ENCODE data around the gene SLC22A1. TPM values are rescaled to one million over a fixed set of nuclear protein-coding genes. Genes with fewer than 3 reads are reported as not detected.
"Not testable (repeated sequence)": the region's sequence is repeated elsewhere in the genome, so short reads cannot be mapped to it uniquely, and the experiment has no call there.

Gene SLC22A1
- total and polyA plus RNA-seq, 2 of the 13 experiments (the other 11 are each of a cell fraction or from before 2014, with no cell fraction given) = 0.80 to 0.87 TPM

DNA sequence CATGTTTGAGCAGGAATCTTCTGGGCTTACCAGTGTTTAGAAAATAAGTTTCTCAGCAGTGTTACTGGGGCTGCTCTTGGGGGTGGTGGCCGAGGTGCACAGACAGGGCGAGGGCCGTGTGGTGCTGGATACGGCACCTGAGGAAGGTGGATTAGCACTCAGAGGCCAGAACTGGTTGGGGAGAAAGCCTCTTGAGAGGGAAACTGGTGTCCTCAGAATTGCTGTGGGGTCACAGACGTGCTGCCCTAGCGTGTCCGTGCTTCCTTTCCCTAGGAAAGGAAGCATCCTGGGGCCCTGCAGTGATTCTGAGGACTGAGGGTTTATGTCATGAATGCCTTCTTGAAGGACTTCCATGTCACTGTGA is 32.1 kb upstream of the SLC22A1 start (continued):
- TF ChIP-seq, protein P1, sequence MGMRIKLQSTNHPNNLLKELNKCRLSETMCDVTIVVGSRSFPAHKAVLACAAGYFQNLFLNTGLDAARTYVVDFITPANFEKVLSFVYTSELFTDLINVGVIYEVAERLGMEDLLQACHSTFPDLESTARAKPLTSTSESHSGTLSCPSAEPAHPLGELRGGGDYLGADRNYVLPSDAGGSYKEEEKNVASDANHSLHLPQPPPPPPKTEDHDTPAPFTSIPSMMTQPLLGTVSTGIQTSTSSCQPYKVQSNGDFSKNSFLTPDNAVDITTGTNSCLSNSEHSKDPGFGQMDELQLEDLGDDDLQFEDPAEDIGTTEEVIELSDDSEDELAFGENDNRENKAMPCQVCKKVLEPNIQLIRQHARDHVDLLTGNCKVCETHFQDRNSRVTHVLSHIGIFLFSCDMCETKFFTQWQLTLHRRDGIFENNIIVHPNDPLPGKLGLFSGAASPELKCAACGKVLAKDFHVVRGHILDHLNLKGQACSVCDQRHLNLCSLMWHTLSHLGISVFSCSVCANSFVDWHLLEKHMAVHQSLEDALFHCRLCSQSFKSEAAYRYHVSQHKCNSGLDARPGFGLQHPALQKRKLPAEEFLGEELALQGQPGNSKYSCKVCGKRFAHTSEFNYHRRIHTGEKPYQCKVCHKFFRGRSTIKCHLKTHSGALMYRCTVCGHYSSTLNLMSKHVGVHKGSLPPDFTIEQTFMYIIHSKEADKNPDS (CRISPR knock-in tag; IDR thresholded peaks at IDR 0.05) = no peak
- TF ChIP-seq CCDC6 (CRISPR knock-in tag; IDR thresholded peaks at IDR 0.05) = no peak
- no peak for TF ChIP-seq ZNF260 (CRISPR knock-in tag; IDR thresholded peaks at IDR 0.05; ENCODE audit: borderline replicate concordance, low read depth)
- TF ChIP-seq, protein P2, sequence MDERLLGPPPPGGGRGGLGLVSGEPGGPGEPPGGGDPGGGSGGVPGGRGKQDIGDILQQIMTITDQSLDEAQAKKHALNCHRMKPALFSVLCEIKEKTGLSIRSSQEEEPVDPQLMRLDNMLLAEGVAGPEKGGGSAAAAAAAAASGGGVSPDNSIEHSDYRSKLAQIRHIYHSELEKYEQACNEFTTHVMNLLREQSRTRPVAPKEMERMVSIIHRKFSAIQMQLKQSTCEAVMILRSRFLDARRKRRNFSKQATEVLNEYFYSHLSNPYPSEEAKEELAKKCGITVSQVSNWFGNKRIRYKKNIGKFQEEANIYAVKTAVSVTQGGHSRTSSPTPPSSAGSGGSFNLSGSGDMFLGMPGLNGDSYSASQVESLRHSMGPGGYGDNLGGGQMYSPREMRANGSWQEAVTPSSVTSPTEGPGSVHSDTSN (CRISPR knock-in tag; IDR thresholded peaks at IDR 0.05) = no peak

DNA sequence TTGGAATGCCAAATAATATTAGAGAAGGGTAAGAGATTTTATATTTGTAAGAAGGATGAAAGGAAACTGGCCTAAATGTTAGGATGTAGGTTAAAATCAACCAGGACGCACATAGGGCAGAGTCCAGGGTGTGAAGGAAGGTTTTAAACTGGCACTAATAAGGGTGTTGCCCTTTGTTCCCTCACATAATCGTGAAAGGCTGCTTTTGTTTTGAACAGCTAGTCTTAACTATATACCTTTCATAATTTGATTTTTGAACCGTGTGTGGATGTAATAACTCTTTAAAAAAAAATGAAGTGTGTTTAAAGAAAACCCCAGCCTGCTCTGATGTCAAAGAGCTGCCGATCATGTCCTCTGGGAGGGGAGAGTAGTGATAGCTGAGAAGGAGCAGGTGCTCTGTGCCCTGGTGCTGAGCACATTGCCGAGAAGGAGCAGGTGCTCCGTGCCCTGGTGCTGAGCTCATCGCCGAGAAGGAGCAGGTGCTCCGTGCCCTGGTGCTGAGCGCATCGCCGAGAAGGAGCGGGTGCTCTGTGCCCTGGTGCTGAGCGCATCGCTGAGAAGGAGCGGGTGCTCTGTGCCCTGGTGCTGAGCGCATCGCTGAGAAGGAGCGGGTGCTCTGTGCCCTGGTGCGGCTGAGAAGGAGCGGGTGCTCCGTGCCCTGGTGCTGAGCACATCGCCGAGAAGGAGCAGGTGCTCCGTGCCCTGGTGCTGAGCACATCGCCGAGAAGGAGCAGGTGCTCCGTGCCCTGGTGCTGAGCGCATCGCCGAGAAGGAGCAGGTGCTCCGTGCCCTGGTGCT is 31.0 kb upstream of the SLC22A1 start:
- H3K4me3 ChIP-seq (replicated peaks in 1 of 3; ENCODE audit: insufficient read depth in 1 of 3, low read depth in 2 of 3, low read length in 3 of 3); in situ Hi-C loops (cut with HindIII; ENCODE audit: extremely low pct_ligation_motif_present, low pct_unique_long_range_greater_than_20kb); H2AFZ ChIP-seq (ENCODE audit: low read length); H4K20me1 ChIP-seq (ENCODE audit: insufficient read depth, low read length); H3K9ac ChIP-seq (ENCODE audit: insufficient read depth, low read depth, low read length); BruUV-seq (replicated peaks); intact Hi-C loops (cut with micrococcal nuclease; ENCODE audit: unreplicated experiment); H3K4me2 ChIP-seq (ENCODE audit: low read depth, low read length); POLR2A ChIA-PET; CTCF ChIA-PET (ENCODE audit: low intra/inter-chr PET ratio, low total read pairs); H3K79me2 ChIP-seq (ENCODE audit: insufficient read depth, low read length); DNase-seq (ENCODE audit: low spot score); ATAC-seq; H3K9me3 ChIP-seq (ENCODE audit: low read length); H3K27me3 ChIP-seq (ENCODE audit: control insufficient read depth in 1 of 2, insufficient read depth in 2 of 2, low read length in 2 of 2); TF ChIP-seq SOX13 (IDR thresholded peaks at IDR 0.05): not testable (repeated sequence)
- Histone ChIP-seq H3K27ac (ENCODE audit: extremely low read length, insufficient read depth, low read length) (peak overlapping the region; percentile 11), H3K4me1 (ENCODE audit: insufficient read depth, low read length) (peaks cover 11% of the 10 kb centered on the region), H3K36me3 (replicated peaks in 1 of 2; ENCODE audit: control insufficient read depth in 1 of 2, insufficient read depth in 2 of 2, low read length in 2 of 2) (peaks cover 57 to 90% of the 10 kb centered on the region in 2 experiments)
- WGBS (ENCODE audit: low lambda C conversion rate) = 91% methylated on average over 28 of the region's 32 CpGs
- peak; percentile 18 for FAIRE-seq
- TF ChIP-seq ZNF768 (CRISPR knock-in tag; IDR thresholded peaks at IDR 0.05) (peak; percentile 21; the same call in 1 of the 2 replicates), SOX13 (CRISPR knock-in tag; conservative IDR thresholded peaks at IDR 0.05 in 1 of 2, IDR thresholded peaks at IDR 0.05 in 1 of 2) (peak in 1 of 2 experiments; percentile 20; a peak in 1 of 4 replicates), ZBTB38 (CRISPR knock-in tag; IDR thresholded peaks at IDR 0.05) (peak; percentile 49; the same call in 1 of the 2 replicates), AGO2 (optimal IDR thresholded peaks at IDR 0.05; ENCODE audit: low read depth, low read length) (peak; percentile 41)
- TF ChIP-seq, protein P3, sequence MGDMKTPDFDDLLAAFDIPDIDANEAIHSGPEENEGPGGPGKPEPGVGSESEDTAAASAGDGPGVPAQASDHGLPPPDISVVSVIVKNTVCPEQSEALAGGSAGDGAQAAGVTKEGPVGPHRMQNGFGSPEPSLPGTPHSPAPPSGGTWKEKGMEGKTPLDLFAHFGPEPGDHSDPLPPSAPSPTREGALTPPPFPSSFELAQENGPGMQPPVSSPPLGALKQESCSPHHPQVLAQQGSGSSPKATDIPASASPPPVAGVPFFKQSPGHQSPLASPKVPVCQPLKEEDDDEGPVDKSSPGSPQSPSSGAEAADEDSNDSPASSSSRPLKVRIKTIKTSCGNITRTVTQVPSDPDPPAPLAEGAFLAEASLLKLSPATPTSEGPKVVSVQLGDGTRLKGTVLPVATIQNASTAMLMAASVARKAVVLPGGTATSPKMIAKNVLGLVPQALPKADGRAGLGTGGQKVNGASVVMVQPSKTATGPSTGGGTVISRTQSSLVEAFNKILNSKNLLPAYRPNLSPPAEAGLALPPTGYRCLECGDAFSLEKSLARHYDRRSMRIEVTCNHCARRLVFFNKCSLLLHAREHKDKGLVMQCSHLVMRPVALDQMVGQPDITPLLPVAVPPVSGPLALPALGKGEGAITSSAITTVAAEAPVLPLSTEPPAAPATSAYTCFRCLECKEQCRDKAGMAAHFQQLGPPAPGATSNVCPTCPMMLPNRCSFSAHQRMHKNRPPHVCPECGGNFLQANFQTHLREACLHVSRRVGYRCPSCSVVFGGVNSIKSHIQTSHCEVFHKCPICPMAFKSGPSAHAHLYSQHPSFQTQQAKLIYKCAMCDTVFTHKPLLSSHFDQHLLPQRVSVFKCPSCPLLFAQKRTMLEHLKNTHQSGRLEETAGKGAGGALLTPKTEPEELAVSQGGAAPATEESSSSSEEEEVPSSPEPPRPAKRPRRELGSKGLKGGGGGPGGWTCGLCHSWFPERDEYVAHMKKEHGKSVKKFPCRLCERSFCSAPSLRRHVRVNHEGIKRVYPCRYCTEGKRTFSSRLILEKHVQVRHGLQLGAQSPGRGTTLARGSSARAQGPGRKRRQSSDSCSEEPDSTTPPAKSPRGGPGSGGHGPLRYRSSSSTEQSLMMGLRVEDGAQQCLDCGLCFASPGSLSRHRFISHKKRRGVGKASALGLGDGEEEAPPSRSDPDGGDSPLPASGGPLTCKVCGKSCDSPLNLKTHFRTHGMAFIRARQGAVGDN (CRISPR knock-in tag; IDR thresholded peaks at IDR 0.05) = peak; percentile 30; the same call in 1 of the 2 replicates

Data from HepG2 (cell line).